Measurements from ENCODE around the gene ZNF136.

Gene ZNF136

DNA sequence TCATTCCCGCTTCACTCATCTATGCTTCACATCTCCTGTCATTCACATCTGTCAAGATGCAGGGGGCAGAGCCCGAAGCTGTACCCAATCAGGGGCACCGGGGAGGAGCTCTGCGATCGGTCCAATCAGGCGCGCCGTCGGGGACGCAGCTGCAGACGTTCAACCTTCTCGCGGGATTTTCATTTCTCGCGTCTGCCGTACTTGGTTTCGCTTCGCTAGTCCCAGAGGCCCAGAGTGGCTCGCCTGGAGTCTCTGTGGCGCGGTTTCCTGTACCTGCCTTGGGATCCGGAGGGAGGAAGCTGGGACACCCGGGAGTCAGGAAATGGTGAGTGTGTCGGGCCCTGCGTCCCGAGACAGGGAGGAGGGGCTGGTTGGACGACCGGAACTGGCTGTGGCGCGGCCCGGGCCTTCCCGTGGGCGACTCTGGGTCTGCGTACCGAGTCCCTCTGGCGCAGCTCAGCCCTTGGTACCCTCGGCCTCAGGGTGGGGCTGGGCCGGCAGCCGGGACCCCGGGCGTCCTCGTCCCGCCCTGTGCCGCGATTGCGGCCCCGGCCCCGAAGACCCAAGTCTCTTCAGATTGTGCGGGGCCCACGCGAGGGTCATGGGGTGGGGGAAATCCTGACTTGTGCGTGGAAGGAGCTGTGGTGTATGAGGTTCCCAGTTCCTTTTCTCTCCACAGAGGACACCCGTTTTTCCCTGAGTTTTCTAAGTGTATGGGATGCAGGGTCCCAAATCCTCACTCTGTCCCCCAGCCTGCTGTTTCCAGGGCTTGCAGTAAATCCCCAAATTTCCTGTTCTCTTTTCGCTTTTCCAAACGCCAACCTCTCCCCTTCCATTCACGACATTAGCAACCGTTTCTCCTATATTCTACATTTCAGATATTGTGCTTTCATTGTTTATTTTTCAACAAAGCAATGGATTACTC is at the start of gene ZNF136:
Gene ZNF136 (plus strand): TSS at position 215 of the 925 bp plus-strand sequence. CDS start 108 bp downstream, at position 323.
- DNase-seq, result peak; percentile 99

DNA sequence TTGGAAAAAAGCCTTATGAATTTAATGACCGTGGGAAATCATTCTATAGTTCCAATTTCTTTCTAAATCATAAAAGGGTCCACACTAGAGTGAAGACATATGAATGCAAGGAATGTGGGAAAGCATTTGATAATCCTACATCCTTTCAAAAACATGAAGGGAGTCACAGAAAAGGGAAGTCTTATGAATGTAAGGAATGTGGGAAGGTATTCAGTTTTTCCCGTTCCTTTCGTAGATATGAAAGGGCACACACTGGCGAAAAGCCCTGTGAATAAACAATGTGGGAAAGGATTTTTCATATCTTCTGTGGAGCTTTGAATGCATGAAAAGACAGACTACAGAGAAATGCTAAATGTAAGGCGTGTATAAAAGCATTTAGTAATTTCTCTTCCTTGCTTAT is 49.8 kb upstream of the ZNF136 start:
- no peak for DNase-seq

DNA sequence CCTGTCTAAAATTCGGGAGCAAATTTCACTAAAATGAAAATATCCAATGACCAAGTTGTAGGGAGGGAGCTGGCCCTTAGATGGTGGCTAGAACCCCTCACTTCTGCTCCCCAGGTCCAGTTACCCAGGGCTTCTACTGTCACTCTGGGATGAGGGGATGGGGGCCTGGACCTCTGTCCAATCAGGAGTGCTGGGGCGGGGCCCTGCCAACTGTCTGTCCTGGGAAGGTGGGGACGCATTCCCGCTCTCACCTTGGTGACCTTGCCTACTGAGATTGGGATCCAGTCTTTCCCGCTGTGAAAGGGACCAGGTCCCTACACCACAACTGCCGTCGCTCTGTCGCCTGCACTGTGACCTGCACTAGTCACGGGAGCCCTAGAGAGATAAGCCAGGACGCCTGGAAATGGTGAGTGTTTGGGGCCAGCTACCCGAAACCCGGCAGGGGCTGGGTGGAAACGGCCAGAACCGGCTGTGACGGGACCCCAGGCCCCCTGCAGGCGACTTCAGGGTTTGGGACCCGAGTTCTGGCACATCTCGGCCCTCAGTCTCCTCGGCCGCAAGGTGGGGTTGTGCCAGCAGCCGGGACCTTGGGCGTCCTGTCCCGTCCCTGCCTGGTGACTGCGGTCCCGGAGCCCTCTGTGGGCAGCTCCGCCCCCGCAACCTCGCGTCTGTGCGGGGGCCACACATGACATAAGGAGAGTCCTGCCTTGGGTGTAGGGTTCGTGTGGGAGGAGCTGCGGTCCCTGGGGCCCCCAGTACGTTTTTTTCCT is 45.5 kb upstream of the ZNF136 start:
- no peak for DNase-seq

DNA sequence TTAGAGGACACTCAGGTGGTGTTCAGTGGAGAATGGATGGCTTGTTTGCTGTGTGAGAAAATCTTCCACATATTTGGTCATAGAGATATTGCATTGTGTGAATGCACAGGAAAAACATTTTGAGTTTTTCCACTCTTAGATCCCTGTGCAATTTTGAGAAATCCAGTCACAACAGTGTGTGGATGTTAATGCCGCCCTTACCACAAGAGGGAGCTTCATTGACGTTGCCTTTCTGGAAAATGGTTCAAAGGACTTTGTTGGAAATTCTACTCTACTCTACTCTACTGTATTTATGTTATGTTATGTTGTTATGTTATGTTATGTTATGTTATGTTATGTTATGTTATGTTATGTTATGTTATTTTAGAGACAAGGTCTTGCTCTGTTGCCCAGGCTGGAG is 36.2 kb upstream of the ZNF136 start:
- DNase-seq, result peak; percentile 44

DNA sequence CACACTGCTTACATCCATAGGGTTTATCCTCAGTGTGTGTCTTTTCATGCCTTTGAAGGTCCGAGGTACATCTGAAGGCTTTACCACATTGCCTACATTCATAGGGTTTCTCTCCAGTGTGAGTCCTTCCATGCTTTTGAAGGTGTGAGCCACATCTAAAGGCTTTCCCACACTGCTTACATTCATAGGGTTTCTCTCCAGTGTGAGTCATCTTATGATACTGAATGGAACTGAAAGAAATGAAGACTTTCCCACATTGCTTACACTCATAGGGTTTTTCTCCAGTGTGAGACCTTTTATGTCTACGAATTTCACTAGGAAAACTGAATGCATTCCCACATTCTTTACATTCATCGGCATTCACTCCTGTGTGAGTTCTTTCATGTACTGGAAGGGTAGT is 29.8 kb upstream of the ZNF136 start:
- no peak for DNase-seq

DNA sequence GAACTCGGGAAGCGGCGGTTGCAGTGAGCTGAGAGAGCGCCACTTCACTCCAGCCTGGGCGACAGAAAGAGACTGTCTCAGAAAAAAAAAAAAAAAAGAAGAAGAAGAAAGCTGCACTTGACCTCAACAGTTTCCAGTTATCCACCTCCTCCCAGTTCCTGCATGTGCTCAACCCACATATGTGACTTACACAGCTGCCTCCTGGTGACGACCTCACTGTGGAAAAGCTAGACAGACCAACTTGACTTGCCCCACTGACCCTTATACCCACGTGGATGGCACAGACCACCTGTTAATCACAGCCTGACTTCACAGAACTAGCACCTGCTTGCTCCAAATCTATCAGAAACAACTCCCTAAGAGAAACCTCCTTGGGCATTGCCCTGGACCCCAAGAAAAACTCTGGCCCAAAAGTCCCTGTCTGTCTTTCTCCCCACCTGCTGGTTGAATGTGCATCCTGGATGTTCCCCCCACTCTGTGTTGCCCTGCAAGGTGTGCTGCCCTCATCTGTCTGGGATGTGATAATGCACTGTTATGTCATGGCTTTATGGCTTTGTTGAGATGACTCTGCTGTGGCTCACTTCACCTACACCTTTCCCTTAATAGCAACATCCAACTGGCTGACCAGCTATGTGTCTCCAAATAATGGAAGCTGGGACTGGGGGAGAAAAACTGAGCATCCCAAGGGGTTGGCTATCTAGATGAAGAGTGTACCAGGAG is 25.5 kb upstream of the ZNF136 start:
- peak; percentile 32 for DNase-seq

DNA sequence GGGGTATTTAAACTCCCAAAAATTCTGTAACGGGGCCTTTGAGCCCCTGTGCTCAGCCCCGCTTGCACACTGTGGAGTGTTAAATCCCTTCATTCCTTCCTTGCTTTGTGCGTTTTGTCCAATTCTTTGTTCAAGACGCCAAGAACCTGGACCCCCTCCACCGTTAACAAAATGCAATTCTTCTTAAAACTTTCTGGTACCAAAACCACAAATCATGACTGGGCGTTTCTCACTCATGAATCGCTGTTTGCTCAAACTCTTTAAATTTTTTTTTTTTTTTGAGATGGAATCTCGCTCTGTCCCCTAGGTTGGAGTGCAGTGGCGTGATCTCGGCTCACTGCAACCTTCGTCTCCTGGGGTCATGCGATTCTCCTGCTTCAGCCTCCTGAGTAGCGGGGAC is 23.6 kb upstream of the ZNF136 start:
- no peak for DNase-seq

DNA sequence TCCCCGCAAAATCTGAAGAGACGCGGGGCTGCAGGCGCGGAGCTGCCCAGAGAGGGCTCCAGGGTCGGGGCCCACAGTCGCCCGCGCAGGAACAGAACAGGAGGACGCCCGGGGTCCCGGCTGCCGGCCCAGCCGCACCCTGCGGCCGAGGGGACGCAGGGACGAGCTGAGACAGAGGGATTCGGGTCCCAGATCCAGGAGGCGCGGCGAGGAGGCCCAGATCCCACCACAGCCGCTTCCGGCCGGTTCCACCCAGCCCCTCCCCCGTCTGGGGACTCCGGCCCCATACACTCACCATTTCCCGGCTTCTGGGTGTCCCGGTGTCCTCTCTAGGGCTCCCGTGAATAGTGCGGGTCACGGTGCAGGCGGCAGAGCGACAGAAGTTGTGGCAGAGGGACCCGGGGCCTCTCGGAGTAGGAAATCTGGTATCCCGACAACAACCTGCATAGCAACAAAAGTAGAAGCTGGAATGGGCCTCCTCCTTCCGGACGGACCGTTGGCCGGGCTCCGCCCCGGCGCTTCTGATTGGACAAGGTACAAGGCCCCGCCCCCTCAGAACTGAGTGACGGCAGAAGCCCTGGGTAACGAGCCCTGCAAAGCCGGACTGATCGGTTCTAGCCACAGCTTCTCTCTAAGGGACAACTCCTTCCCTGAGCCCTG is 22.9 kb upstream of the ZNF136 start, which contains the start of gene ZNF20:
Gene ZNF20 (minus strand): TSS at position 466 of the 660 bp plus-strand sequence. CDS start 168 bp downstream, at position 298.
- DNase-seq, result peak; percentile 97

DNA sequence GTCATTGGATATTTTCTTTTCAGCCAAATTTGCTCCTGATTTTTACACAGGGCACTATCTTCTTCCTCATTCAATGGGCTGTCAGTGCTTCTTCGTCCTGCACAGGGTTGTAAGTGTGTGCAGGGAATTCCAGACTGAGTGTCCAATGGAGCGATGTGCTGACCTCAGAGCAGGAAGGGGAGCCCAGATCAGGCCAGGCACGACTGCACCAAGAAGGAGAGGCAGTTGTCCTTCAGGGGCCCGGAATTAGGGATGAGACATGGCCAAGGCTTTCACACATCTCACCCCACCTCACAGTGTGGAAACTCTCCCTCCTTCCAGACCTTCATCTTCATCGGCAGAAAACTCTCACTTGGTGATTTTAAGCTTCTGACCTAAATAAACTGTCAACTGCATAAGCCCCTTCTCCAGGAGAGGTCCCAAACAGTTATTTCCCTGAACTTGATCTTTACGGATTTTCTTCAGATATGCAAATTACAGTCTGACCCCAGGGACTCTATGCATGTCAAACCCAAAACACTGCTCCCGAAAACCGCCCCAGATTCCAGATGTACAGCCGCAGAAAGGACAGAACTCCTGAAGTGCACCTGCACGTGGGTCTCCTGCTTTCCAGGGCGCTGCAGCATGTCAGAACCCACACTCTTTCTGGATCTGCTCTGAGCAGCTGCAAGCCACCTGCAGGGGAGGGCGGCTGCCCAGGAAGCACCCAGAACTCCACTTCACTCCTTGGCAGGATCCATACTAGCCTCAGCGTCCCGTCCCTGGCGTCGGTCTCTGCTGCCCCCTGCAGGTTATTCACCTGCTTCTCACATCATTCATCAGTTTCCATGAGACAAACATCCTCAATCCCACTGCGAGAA is 22.1 kb upstream of the ZNF136 start:
- peak; percentile 87 for DNase-seq

DNA sequence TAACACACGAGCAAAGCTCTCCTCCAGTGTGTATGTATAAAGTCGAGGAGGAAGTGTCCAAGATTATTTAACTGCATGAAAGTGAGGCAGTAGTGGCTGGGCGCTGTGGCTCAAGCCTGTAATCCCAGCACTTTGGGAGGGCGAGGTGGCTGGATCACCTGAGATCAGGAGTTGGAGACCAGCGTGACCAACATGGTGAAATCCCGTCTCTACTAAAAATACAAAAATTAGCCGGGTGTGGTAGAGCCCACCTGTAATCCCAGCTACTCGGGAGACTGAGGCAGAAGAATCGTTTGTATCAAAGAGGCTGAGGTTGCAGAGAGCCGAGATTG is 21.5 kb upstream of the ZNF136 start:
- no peak for DNase-seq

DNA sequence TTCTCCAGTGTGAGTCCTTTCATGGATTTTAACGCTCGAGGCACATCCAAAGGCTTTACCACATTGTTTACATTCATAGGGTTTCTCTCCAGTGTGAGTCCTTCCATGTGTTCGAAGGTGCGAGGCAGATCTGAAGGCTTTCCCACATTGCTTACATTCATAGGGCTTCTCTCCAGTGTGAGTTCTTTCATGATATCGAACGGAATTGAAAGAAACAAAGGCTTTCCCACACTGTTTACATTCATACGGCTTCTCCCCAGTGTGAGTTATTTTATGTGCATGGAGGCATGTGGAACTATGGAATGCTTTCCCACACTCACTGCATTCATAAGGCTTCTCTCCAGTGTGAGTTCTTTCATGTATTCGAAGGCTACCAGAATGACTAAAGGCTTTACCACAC is 17.5 kb upstream of the ZNF136 start:
- no peak for DNase-seq

DNA sequence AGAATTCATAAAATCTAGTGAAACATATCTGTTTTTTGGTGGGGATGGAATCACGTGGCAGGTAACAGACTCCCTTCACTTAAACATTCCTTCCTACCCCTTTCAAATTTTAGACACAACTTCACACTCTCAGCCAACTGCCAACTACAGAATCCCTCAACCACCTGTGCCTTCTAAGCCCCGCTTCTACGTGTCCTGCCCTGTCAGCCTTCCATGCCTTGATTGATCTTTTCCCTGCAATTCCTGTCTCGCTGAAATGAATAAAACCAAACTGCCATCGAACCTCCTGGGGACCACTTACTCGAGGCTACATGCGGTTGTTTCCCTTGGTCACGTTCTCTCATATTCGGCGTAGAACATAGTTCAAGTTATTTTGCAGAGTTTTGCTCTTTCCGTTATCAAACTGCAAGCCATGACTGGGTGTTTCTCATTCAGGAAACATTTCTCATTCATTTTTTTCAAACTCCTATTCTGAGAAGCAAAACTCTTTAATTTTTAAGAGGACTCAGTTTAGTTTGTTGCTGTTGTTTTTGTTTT is 7.5 kb upstream of the ZNF136 start:
- DNase-seq, result peak; percentile 8

DNA sequence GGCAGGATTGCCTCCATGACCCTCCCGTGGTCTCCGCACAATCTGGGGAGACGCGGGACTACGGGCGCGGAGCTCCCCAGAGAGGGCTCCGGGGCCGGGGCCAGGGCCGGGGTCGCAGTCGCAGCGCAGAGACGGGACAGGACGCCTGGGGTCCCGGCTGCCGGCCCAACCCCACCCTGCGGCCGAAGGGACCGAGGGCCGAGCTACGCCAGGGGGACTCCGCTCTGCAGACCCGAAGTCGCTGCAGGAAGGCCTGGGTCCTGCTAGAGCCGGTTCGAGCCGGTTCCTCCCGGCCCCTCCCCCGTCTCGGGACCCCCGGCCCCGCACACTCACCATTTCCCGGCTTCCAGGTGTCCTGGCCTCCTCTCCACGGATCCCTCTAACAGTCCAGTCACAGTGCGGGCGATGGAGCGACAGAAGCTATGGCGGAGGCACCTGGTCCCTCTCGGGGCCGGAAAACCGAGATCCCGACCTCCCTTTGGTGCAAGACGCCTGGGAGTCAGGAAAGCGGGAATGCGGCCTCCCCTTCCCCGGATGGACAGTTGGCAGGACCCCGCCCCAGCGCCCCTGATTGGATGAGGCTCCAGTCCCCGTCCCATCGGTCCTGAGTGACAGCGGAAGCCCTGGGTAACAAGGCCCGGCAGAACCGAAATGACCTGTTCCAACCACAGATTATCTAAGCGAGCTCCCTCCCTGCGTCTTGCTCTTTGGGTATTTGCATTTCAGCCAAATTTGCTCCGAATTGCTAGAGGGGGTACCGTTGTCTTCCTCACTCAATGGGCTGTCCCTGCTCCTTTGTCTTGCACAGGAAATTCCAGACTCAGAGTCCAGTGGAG is 6.5 kb upstream of the ZNF136 start, which contains the start of gene ZNF625:
Gene ZNF625 (minus strand): TSS at position 512 of the 836 bp plus-strand sequence. CDS start 176 bp downstream, at position 336.
- peak; percentile 98 for DNase-seq

DNA sequence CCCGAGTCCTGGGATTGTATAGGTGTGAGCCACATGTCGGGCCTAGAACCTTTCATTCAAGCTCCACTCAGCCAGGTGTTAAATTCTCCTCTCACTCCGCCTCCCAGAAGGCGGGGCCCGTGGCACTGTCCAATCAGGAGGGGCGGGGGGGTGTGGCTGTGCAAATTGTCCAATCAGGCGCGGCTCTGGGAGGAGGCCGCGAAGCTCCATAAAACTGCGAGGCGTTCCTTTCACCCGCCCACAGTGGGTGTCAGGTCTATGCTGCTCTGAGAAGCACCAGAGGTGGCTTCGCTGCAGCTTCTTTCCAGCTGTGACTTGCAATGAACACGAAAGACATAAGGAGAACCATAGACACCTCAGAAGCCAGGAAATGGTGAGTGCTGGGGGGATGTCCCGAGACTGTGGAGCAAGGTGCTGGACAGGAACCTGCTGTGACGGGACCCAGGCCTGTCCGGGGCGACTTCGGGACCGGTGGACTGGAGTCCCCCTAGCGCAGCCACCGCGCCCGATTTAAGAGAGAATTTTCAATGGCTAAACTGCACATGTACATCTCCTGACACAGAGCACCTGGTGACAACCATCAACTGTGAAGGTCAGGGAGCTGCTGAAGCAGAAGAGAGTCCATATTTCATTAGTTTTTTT is 3.0 kb upstream of the ZNF136 start:
- DNase-seq, result peak; percentile 24

DNA sequence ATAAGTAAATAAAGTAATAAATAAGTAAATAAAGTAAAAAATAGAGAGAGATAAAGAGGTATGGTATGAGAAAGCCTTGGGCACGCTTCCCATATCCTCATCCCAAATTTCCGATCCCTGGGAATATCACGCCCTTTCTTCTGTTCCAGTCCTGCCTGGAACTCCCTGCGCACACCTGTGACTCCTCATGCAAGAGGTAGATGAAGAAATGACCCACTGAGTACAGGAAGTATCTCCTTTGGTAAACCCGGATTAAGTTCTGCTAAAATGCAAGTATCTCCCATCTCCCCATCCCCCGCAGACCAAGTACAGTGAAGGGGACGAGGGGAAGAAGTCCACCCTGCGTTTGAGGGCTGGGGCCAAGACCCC is 399 bp upstream of the ZNF136 start:
- DNase-seq, result peak; percentile 77

DNA sequence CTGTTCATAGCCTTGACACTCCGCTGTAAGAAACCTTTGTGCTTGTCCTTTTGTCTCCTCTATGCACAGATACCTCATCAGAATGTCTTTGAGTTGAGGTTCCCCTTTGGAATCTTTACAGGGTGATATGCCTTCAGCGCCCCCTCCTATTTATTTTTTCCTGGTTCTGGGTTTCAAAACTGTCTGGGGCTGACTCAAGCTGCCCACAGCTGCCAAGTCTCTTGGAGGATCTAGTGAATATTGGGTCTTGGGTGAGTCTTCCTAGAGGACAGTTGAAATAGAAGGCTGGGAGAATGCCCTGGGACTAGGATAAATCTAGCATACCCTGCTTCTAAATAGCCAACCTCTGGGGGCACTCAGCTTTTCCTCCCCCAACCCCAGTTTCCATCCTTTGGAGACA is 930 bp downstream of the ZNF136 start:
- peak; percentile 14 for DNase-seq

DNA sequence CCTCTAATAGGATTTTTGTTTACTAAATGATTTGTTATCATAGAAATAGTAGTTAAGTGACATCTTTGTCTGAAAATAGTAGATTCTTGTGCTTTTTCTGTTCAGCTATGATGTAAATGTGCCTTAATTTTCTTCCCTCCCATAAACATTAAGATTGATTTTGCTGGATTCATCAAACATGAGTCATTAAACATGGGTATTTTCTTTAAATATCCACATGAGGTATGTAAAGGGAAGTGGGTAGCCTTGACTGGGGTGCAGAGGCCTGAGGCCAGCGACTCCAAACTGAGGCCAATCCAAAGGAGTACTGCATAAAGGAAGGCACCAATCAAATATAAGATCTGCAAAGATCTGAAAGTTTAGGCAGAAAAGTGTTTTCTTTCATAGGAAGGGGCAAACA is 3.7 kb downstream of the ZNF136 start:
- DNase-seq, result no peak

DNA sequence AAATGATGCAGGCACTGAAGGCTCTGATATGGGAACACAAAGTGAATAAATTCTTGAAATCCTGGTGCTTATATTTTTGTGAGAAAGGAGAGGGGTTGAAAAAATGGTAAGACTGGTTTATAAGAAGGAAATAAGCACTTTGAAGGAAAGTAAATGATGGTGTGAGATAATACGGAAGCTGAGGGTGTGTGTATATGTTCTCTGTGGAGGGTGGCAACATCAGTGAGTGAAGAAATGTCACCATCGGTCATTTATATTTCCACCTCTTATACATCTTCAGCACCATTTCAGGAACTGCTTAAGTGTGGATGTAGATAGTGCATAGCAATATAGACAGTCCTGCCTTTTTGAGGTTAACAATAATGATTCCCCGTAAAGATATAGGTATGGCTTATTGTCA is 17.5 kb downstream of the ZNF136 start:
- DNase-seq, result no peak

DNA sequence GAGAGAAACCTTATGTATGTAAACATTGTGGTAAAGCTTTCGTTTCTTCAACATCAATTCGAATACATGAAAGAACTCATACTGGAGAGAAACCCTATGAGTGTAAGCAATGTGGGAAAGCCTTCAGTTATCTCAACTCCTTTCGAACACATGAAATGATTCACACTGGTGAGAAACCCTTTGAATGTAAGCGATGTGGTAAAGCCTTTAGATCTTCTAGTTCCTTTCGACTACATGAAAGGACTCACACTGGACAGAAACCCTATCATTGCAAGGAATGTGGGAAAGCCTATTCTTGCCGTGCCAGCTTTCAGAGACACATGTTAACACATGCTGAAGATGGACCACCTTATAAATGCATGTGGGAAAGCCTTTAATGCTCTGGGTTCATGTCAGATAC is 24.7 kb downstream of the ZNF136 start:
- no peak for DNase-seq

Measured in NCI-H69 (cell line).